RWPE1 (cell line): Measurements from ENCODE around the gene MRPL19.

Source experiments
- CTCF ChIA-PET: fragments of 350-600 bp; sonication (Branson Sonifier 250); formaldehyde crosslinking; extraction: SDS; loops from one replicate; lab custom pipeline; 2021; lab: Yijun Ruan, JAX
- POLR2A ChIA-PET: fragments of 400-600 bp; formaldehyde crosslinking; extraction: SDS; loops from one replicate; lab custom pipeline; 2020; ENCODE audit warnings: antibody characterized with exemption; ENCODE audit not compliant: low non-redundant PET; lab: Yijun Ruan, JAX
- DNase-seq: peaks from one replicate; pipeline ENCODE4 v3.0.0; 2012; ENCODE audit warnings: low spot score
- H3K27ac ChIP-seq: fragments of 450-650 bp; 2 replicates; pipeline ENCODE4 v1.5.1; 2017
- CTCF ChIP-seq: fragments of 450-650 bp; conservative IDR thresholded peaks from 2 replicates; pipeline ENCODE4 v1.5.1; 2017; ENCODE audit warnings: low read depth, mild to moderate bottlenecking

MRPL19 gene

GRCh38 chr2:75612108-75612861 lies 34.3 kb upstream of the MRPL19 start:
- TF ChIP-seq CTCF = no peak
- H3K27ac ChIP-seq = no peak overlapping the region
- CTCF ChIA-PET = interaction anchor here (0.6 kb wide), 4 partner anchors 17 to 1573 kb away, joined by 3 to 4 read pairs (median 4); no protein-coding TSS in a partner anchor
- POLR2A ChIA-PET = no interaction called here
- DNase-seq = no peak

GRCh38 chr2:75612862-75613243 lies 33.7 kb upstream of the MRPL19 start:
- POLR2A ChIA-PET = no interaction called here
- DNase-seq = no peak
- CTCF ChIA-PET = interaction anchor here (0.6 kb wide), 1 partner anchor 17 kb away, joined by 4 read pairs; no protein-coding TSS in a partner anchor

GRCh38 chr2:75614162-75614651 lies 32.4 kb upstream of the MRPL19 start:
- TF ChIP-seq CTCF = no peak
- POLR2A ChIA-PET = no interaction called here
- H3K27ac ChIP-seq = no peak overlapping the region
- CTCF ChIA-PET = interaction anchor here (1.1 kb wide), 1 partner anchor 13 kb away, joined by 3 read pairs; no protein-coding TSS in a partner anchor
- peak; percentile 46 for DNase-seq

More at GRCh38 chr2:75612862-75613243, 33.7 kb upstream of the MRPL19 start:
- TF ChIP-seq CTCF = no peak
- H3K27ac ChIP-seq = no peak overlapping the region

GRCh38 chr2:75616406-75616805 lies 30.2 kb upstream of the MRPL19 start:
- no peak for DNase-seq
- no peak for TF ChIP-seq CTCF
- no peak overlapping the region for H3K27ac ChIP-seq
- ChIA-PET POLR2A (no interaction called here), CTCF (interaction anchor here (1.0 kb wide), 1 partner anchor 125 kb away, joined by 3 read pairs; no protein-coding TSS in a partner anchor)

DNA sequence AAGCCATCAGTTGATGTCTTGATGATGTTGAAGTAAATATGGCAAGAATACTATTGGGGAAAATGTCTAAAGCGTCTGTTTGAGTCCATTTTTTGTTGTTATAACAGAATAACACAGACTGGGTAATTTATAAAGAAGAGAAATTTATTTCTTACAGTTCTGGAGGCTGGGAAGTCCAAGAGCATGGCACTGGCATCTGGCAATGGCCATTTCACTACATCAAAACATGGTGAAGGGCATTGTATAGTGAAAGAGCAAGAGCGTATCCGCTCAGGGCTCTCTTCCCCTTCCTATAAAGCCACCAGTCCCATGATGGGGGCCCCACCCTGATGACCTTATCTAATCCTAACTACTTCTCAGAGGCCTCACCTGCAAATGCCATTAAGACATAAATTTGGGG lies 29.6 kb upstream of the MRPL19 start:
- no peak for DNase-seq
- ChIA-PET POLR2A (no interaction called here), CTCF (no interaction called here)
- H3K27ac ChIP-seq = no peak overlapping the region
- no peak for TF ChIP-seq CTCF

- POLR2A ChIA-PET = no interaction called here
- no peak overlapping the region; the same call in 1 of the 2 replicates for H3K27ac ChIP-seq
- TF ChIP-seq CTCF = no peak
- DNase-seq = peak; percentile 47
- CTCF ChIA-PET = interaction anchor here (0.8 to 3.1 kb wide), 2 partner anchors 11 to 12 kb away, joined by 5 to 7 read pairs; no protein-coding TSS in a partner anchor
Observed at GRCh38 chr2:75619956-75620740, 26.4 kb upstream of the MRPL19 start.
